ENCODE measurements around the gene MEX3D.

MEX3D gene

DNA sequence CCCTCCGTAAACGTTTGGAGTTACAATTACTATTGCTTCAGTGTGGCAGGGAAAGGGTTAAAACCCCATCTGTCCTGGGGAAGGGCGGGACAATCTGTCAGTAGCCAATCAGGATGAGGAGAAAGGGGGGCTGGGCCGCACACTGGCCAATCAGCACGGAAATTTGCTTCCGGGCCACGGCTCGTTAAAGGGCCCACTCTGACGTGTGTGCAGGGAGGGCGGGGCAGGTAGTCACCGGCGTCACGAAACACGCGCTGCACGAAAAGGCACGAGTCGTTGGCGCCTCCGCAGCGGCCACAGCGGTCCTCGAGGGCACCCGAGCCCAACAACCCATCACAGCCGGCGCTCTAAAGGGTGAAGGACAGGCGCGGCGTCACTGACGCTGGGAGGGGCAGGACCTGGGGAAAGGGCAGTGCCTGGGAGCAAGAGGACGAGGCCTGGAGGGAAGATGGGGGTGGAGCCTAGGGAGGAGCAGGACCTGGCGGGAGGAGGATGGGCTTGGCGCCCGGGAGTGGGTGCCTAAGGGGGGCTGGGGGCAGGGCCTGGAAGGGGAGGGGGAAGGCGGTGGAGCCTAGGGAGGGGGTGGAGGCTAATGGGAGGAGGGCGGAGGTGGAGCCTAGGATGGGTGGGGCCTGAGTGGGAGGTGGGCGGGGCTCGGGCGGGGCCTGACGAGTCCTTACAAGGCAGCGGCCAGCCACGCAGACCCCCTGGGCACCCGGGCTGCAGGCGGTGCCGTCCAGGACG is 60.2 kb downstream of the MEX3D start:
- Mint-ChIP-seq H3K4me3 (peak overlapping the region; percentile 74), H3K4me1 (peaks cover 15% of the 10 kb centered on the region), H3K27me3 (peaks cover 85% of the 10 kb centered on the region), H3K27ac (peak overlapping the region; percentile 74), H3K36me3 (peaks cover 4% of the 10 kb centered on the region), H3K9me3 (peaks cover 4% of the 10 kb centered on the region)
- DNase-seq = peak; percentile 91
- CTCF ChIA-PET = no interaction called here

DNA sequence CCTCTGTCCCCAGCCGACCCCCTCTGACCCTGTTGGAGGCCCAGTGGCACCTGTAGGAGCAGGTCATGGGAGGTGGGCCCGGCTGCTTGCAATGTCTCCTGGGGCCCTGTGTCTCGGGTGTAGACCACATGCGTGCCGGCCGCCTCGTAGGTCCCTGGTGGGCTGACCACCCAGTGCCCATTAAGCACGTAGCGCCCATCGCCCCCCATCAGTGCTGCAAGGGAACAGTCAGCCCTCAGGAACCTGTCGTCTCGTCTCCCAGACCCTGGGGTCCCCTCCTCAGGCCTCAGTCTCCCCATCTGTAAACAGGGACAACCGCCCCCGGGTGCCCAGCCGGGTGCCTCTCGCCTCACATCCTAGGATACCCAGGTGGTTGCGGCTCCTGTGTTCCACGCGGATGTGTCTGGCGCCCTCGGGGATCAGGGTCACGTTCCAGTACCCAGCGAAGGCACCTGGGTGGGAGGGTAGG is 60.9 kb downstream of the MEX3D start:
- peaks cover 4% of the 10 kb centered on the region for H3K9me3 Mint-ChIP-seq
- no peak overlapping the region for H3K4me3 Mint-ChIP-seq
- CTCF ChIA-PET = no interaction called here
- peaks cover 4% of the 10 kb centered on the region for H3K36me3 Mint-ChIP-seq
- peaks cover 12% of the 10 kb centered on the region for H3K4me1 Mint-ChIP-seq
- no peak for DNase-seq
- peak overlapping the region; percentile 74 for H3K27ac Mint-ChIP-seq
- H3K27me3 Mint-ChIP-seq = peaks cover 85% of the 10 kb centered on the region

DNA sequence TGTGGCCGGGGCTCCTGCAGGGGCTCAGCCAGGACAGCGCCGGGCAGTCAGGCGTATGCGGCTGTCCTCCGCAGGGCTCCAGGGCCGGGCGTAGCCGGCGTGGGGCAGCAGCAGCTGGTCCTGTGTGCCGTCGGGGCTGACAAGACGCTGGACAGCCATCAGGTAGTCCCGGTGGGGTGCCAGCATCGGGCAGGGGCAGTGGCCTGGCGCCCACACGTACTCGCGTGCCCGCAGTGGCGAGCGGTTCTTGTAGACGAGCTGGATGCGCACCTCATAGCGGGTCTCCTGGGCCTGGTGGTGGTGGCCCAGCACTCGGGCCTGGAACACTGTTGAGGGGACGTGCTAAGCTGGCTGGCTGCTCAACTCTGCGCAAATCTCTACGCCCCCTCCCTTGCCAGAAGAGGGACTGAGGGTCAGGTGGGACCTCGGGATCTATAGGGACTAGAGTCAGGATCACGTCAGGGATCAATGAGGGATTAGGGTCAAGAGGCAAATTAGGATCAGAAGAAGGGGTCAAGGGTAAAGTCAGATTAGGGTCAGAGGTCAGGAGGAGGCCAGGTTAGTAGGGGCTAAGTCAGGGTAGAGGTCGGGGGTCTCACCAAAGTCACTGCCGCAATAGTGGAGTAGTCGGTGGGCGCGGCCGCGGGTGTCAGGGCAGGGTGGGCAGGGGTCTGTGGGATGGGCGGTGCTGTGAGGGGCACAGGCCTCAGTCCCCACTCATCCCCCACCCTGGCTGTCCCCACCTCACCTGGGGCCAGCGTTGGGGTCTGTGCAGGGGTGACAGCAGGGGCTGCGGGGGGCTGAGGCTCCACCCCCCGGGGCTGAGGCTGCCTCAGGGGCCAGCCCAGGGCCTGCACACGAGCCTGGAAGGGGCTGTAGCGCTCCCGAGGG is 61.9 kb downstream of the MEX3D start:
- peaks cover 81% of the 10 kb centered on the region for H3K27me3 Mint-ChIP-seq
- no peak overlapping the region for H3K4me3 Mint-ChIP-seq
- H3K9me3 Mint-ChIP-seq = peaks cover 4% of the 10 kb centered on the region
- CTCF ChIA-PET = interaction anchor here (1.2 kb wide), 1 partner anchor 15 kb away, joined by 3 read pairs; the partner anchor contains the start of gene REEP6
- H3K36me3 Mint-ChIP-seq = peaks cover 4% of the 10 kb centered on the region
- DNase-seq = no peak
- no peak overlapping the region for H3K27ac Mint-ChIP-seq
- H3K4me1 Mint-ChIP-seq = peaks cover 10% of the 10 kb centered on the region

DNA sequence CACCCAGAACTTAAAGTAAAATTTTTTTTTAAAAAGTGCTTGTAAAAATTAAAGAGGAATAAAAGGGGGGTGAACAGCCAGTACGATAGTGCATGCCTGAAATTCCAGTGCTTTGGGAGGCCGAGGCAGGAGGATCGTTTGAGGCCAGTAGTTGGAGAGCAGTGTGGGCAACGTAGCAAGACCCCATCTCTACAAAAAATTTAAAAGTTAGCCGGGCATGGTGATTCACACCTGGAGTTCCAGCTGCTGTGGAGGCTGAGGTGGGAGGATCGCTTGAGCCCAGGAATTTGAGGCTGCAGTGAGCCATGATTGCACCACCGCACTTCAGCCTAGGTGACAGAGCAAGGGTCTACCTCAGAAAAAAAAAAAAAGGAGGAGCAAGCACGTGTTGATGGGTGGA is 63.1 kb downstream of the MEX3D start:
- Mint-ChIP-seq H3K36me3 (peaks cover 4% of the 10 kb centered on the region), H3K9me3 (peaks cover 4% of the 10 kb centered on the region), H3K4me1 (peaks cover 7% of the 10 kb centered on the region), H3K27me3 (peaks cover 75% of the 10 kb centered on the region), H3K27ac (no peak overlapping the region), H3K4me3 (no peak overlapping the region)
- DNase-seq = no peak
- CTCF ChIA-PET = interaction anchor here (1.2 kb wide), 1 partner anchor 14 kb away, joined by 3 read pairs; the partner anchor contains the start of gene REEP6
